ENCODE results near the gene TSPOAP1. TPM values are rescaled to one million over a fixed set of nuclear protein-coding genes. Genes with fewer than 3 reads are reported as not detected.

The TSPOAP1 gene
- total RNA-seq, 4 donors from 2014 or later = 2.9 to 16.0 (median 3.3) TPM

GRCh38 chr17:58323366-58324055 is 5.1 kb downstream of the TSPOAP1 start:
- Histone ChIP-seq H3K4me3 (peak overlapping the region in 3 of 4 donors; percentile 62 to 75 (median 73)), H3K27me3 (peaks cover 0 to 22% (median 0%) of the 10 kb centered on the region in 4 donors), H3K36me3 (no peaks in the 10 kb centered on the region), H3K4me1 (peaks cover 5 to 32% (median 6%) of the 10 kb centered on the region in 3 donors), H3K27ac (peak overlapping the region in 2 of 4 donors; percentile 62 to 66), H3K9me3 (no peaks in the 10 kb centered on the region)
- 69 to 75% methylated on average over 2 to 4 of the region's 8 CpGs for WGBS, 2 donors
- TF ChIP-seq CTCF (IDR thresholded peaks at IDR 0.05) (no peak), POLR2A (IDR thresholded peaks at IDR 0.05) (no peak)
- DNase-seq = no peak
- intact Hi-C loops (cut with DNase I) = no loop called here

- TF ChIP-seq POLR2A (IDR thresholded peaks at IDR 0.05) (no peak), CTCF (IDR thresholded peaks at IDR 0.05) (no peak)
- intact Hi-C loops (cut with DNase I) = no loop called here
- 100% methylated on average over 1 of the region's 9 CpGs; no CpG with 5 or more reads in 1 of the 2 donors for WGBS, 2 donors
- Histone ChIP-seq H3K27ac (no peak overlapping the region), H3K36me3 (no peaks in the 10 kb centered on the region), H3K4me1 (peaks cover 5 to 30% (median 6%) of the 10 kb centered on the region in 3 donors), H3K27me3 (peaks cover 0 to 15% (median 0%) of the 10 kb centered on the region in 4 donors), H3K4me3 (no peak overlapping the region), H3K9me3 (no peaks in the 10 kb centered on the region)
- no peak for DNase-seq
Observed at GRCh38 chr17:58322581-58323185, 5.9 kb downstream of the TSPOAP1 start.

GRCh38 chr17:58321571-58322525 is 6.7 kb downstream of the TSPOAP1 start:
- H3K4me1 ChIP-seq = peaks cover 5 to 33% (median 6%) of the 10 kb centered on the region in 3 donors
- H3K27me3 ChIP-seq = peaks cover 0 to 11% (median 0%) of the 10 kb centered on the region in 4 donors
- no peaks in the 10 kb centered on the region for H3K9me3 ChIP-seq
- intact Hi-C loops (cut with DNase I) = no loop called here
- TF ChIP-seq CTCF (IDR thresholded peaks at IDR 0.05) (no peak), POLR2A (IDR thresholded peaks at IDR 0.05) (no peak)
- no peak overlapping the region for H3K27ac ChIP-seq
- WGBS, 2 donors = 93 to 95% methylated on average over 11 to 14 of the region's 18 CpGs
- DNase-seq = no peak
- no peak overlapping the region for H3K4me3 ChIP-seq
- H3K36me3 ChIP-seq = no peaks in the 10 kb centered on the region

- Histone ChIP-seq H3K36me3 (no peaks in the 10 kb centered on the region), H3K27me3 (peaks cover 0 to 11% (median 0%) of the 10 kb centered on the region in 4 donors), H3K4me1 (peaks cover 5 to 33% (median 6%) of the 10 kb centered on the region in 3 donors), H3K9me3 (no peaks in the 10 kb centered on the region), H3K27ac (no peak overlapping the region), H3K4me3 (no peak overlapping the region)
- TF ChIP-seq CTCF (IDR thresholded peaks at IDR 0.05) = no peak
- TF ChIP-seq POLR2A (IDR thresholded peaks at IDR 0.05) = no peak
- DNase-seq = no peak
- intact Hi-C loops (cut with DNase I) = no loop called here
- 88 to 93% methylated on average over 9 of the region's 9 CpGs for WGBS, 2 donors
Observed at GRCh38 chr17:58320570-58321323, 7.8 kb downstream of the TSPOAP1 start.
